Measurements from ENCODE around the gene FAN1.
"Not testable (repeated sequence)": the region's sequence is repeated elsewhere in the genome, so short reads cannot be mapped to it uniquely, and the experiment has no call there.

FAN1 gene

DNA sequence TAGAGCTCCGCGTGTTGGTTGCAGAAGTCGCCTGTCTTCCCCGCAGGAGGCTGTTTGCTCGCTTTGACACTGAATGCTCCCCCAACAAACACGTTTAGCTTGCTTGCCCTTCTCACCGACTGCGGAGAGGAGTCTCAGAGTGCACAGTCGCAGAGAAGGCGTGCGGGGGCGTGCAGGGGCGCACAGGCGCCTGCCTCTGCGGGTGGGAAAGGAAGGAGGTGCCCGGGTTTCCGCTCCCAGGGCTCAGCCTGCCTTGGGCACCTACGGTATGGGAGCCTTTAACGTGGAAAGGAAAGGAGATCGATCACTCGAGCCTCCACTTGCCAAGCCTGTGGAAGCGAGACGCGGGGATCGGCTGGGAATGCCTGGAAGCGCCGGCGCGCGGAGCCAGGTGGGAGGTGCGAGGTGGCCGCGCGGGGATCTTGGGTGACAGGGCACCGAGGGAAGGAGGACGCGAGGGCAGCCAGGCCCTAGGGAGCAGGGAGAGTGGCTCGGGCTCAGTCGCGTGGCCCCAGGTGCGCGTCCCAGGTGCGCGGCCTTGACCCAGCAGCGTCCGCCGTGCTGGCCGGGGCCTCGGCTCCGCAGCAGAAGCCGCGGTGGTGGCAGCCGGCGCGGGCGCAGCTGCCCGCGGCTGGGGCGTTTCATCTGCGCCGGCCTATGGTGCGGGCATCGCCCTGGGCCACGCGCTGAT is at the start of gene FAN1:
TSS of gene FAN1 (plus strand) at position 419 of the 691 bp plus-strand sequence. CDS start 749 bp downstream, outside the sequence.
- peak; percentile 91 for DNase-seq

DNA sequence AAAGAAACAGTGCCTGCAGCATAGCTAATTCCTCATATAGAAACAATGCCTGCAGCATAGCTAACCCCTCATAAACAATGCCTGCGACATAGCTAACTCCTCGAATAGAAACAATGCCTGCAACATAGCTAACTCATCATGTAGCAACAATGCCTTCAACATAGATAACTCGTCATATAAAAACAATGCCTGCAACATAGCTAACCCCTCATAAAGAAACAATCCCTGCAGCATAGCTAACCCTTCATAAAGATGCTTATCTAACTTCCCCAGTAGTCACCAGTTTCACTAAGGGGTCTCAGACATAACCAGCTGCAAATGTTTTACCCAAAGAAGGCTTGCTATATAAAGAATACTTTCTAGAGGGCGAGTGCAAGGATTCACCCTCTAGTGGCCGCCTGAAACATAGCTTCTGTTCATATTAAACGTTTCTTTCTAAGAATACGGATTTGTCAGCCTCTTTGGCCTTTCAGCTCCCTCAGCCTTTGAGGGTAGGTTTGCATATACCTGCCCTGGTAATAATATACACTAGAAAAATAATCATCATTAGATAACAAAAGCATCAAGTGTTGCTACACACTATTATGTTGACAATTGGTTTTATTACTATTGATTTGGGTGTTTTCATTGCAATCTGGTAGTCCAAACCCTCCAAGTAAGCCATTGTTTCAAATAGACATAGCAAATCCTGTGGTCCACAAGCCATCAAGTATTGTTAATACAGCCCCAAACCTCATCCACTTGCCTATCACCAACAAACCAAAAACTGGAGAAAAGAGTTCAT is 44.4 kb upstream of the FAN1 start:
- no peak for DNase-seq

DNA sequence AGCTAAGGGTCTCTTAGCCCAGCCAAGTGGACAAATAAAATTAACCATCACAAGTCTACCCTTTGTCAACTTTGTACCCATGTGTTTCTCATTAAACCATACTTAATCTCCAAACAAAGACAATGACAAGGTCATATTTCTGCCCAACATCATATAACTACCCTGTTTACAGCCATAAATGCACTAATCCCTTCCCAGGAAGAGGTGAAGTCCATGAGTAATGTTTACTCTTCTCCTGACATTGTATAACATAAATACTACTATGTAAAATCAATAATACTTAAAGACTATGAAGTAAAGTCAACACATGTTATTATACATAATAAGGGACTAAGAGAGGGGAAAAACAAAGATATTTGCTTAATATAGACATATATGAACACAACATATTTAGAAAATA is 38.5 kb upstream of the FAN1 start:
- DNase-seq = peak; percentile 54

DNA sequence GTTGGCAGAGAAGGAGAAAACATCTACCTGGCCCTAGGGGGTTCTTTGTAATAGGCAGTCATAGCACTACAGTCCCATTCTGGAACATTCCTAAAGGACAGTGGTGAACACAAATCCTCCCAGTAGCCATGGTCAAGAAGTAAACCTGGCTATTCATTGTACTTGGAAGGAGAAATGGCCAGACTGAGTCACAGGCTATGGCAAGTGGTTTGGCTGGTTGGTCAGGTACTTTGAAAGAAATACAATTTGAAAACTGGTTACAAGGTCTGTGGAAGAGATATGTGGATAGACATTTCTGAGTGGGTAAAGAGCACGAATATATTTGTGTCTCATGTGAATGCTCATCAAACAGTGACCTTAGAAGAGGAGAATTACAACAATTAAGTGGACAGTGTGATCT is 33.0 kb upstream of the FAN1 start:
- DNase-seq = no peak

DNA sequence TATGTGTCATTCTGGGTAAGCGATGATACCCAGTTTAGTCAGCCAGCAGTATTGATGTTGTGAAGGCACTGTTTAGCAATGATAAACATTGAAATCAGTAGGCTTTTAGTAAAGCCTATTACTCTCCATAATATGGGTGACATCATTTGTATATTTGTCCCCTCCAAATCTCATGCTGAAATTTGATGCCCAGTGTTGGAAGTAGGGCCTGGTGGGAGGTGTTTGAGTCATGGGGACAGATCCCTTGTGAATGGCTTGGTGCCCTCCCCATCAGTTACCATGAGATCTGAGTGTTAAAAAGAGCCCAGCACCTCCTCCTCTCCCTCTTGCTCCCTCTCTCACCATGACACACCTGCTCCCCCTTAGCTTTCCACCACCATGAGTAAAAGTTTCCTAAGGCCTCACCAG is 31.4 kb upstream of the FAN1 start:
- DNase-seq = no peak

DNA sequence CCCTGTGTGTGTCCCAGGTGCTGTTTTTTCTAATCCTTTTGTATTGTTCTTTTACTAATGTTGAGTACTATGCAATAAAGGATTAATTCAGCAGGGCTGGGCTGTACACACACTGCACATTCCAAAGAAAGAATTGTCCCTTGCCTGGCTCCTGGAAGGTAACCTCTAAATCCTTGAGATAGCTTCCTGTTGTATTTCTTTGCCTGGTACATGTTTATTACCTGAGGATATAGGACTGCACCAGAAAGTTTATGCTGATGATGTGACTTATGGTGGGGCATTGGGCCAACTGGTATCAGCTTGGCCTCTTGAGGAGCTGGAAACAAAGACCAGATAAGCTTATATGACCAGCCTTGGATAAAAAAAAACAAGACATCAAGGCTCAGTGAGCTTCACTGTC is 26.6 kb upstream of the FAN1 start:
- no peak for DNase-seq

DNA sequence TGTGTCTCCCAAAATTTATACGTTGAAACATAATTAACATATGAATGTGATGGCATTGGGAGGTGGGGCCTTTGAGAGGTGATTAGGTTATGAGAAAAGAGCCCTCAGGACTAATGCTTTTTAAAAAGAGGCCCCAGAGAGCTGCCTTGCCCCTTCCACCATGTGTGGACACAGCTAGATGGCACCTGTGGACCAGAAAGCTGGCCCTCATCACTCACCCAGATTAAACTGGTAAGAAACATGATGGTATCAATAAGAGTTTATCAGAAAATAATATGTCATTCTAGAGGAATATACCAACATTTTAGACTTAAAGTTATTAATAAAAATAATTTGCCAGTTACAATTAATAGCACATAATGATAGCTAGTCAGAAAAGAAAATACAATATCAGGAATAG is 25.2 kb upstream of the FAN1 start:
- no peak for DNase-seq

DNA sequence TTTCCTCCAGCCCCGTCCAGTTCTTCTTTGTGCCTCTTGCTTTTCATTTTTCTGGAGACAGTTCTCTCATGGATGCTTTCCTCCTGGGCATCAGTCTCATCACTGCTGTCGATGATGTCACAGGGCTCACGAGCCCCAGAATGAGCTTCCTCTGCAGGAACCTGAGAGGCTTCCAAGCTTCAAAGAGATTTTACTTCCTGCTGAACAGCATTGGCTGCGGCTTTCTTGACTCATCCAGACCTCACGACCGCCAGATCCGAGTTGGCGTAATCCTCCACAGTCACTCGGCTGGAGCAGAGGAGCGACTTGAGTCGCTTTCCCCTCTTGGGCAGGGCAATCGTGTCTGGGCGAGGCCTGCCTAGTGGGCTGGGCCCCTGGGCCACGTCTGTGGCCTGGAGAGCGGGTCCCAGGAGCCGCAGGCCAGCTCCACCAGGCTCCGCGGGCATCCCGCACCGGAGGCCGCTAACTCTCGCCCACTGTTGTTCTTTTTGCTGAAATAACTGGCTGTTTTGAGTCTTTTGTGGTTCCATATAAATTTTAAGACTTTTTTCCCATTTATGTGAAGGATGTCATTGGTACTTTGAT is 20.8 kb upstream of the FAN1 start:
- DNase-seq = no peak

DNA sequence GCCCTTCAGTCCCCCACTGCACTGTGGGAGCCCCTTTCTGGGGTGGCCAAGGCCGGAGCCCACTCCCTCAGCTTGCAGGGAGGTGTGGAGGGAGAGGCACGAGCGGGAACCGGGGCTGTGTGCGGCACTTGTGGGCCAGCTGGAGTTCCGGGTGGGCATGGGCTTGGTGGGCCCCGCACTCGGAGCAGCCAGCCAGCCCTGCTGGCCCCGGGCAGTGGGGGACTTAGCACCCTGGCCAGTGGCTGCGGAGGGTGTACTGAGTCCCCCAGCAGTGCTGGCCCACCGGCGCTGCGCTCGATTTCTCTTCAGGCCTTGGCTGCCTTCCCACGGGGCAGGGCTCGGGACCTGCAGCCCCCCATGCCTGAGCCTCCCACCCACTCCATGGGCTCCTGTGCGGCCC is 20.0 kb upstream of the FAN1 start:
- not testable (repeated sequence) for DNase-seq

DNA sequence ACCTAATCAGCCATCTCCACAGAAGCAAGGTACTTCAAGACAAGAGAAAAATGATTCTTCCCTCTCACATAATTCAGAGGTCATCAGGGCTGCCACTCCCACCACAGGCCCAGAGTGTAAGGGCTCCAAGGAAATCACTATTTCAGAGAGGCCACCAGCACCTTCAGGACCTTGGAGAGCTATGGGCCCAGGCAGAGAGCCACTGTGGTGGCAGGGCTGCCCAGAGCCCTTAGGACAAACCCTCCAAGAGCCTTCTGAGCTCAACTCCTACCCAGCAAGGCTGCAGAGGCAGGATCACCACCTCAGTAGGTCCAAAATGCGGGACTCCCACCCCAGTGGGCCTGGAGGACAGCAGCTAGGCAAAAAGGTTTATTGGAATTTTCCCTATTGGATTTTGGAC is 17.9 kb upstream of the FAN1 start:
- no peak for DNase-seq

DNA sequence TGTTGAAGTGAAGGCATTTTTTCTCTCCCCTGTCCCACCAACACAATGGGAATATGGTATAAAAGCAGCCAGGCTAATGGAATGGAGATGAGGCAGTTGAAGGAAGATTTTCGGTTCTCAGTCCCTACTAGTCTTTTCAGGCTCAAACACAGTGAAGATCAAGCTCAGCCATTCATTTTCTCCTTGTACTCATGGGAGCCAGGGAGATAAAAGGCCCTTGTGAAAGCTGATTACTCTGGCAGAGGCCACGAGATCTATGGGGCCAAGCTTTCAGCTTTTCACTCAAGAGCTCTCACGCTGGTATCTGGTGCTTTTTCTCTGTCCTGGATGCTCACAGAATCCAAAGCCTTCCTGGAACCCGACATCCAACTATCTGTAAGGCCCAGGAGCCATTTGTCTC is 14.5 kb upstream of the FAN1 start:
- no peak for DNase-seq

DNA sequence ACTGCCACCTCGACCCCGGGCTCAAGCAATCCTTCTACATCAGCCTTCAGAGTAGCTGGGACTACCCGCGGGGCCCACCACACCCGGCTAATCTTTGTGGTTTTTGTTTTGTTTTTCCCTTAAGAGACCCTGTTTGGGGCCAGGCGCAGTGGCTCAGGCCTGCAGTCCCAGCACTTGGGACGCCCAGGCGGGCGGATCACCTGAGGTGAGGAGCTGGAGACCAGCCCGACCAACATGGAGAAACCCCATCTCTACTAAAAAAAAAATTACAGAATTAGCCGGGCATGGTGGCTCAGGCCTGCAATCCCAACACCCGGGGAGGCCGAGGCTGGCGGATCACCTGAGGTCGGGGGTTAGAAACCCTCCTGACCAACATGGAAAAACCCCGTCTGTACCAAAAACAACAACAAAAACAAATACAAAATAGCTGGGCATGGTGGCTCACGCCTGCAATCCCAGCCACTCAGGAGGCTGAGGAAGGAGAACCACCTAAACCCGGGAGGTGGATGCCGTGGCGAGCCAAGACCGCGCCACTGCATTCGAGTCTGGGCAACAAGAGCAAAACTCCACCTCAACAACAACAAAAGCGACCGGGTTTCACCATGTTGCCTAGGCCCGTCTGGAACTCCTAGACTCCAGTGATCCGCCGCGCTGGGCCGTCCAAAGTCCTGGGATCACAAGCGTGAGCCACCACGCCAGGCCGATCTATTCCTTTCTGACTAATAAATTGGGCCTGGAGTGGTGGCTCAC is 8.1 kb upstream of the FAN1 start:
- DNase-seq = no peak

DNA sequence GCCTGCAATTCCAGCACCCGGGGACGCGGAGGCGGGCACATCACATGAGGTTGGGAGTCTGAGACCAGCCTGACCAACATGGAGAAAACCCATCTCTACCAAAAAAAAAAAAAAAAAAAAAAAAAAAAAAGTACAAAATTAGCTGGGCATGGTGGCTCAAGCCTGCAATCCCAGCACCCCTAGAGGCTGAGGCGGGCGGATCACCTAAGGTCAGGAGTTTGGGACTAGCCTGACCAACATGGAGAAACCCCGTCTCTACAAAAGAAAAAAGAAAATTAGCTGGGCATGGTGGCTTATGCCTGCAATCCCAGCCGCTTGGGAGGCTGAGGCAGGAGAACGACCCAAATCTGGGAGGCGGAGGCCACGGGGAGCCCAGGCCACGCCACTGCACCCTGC is 7.5 kb upstream of the FAN1 start:
- DNase-seq = no peak

DNA sequence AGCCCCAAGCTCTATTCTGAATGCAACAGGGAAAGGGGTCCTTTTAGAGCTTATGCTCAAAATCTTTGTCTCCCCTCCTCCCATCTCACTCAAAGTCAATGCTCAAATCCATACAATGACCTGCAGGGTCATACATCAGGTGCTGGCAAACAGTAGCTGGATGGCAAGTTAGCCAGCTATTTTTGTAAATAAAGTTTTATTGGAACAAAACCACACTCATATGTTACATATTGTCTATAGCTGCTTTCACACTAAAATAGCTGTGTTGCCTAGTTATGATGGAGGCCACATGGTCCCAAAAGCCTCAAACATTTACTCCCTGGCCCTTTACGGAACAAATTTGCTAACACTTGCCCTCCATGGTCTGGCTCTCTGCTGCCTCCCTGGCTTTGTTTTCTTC is 1.8 kb upstream of the FAN1 start:
- DNase-seq = no peak

DNA sequence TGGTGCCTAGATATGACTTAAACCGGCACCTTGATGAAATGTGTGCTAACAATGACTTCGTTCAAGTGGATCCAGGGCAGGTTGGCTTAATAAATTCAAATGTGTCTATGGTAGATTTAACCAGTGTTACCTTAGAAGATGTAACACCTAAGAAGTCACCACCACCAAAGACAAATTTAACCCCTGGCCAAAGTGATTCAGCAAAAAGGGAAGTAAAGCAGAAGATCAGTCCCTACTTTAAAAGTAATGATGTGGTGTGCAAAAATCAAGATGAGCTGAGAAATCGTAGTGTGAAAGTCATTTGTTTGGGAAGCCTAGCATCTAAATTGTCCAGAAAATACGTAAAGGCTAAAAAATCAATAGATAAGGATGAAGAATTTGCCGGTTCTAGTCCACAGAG is 1.1 kb downstream of the FAN1 start:
- DNase-seq = no peak

DNA sequence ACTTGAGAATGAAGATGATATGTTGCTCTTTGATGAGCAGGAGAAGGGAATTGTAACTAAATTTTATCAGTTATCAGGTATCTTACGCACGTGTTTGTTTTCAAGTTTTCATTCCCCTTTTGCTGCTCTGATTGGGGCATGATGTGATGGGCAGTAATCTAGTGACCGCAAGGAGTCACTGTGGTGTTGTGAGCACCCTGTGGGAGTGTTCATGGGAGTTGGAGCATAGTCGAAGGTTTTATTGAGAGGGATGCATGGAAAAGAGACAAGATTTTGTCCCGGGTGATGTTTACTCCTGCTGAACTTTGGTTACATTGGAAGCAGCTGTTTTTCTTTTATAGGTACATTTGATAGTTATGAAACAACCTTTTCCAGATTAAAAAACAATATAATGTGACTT is 2.1 kb downstream of the FAN1 start:
- no peak for DNase-seq

DNA sequence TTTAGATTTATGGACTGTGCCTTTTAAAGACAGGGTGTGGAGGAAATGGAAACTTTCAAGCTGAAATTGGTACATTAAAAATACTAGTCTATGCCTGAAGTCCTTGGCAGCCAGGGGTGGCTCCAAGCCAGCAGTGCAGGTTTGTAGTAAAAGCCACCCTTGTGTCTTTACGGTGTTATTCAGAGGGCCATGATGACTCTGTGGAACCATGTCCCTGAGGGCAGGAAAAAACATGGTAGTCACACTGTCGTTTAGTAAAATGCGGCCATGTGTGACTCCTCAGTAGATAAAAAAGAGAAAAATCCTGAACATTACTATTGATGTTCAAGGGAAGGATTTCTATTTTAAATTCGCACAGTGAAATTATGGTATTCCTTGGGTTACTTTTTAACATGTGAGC is 2.7 kb downstream of the FAN1 start:
- DNase-seq = no peak

DNA sequence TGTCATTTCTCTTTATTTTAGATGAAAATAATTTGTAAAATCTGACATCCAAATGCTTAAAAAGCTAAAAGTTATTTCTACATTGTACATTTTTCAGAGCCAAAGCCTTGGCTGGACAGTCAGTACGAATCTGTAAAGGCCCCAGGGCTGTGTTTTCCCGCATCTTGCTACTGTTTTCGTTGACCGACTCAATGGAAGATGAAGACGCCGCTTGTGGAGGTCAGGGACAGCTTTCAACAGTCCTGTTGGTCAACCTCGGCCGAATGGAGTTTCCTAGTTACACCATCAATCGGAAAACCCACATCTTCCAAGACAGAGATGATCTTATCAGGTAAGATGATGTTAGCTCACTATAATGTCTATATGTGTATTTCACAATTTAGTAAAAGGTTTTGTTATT is 10.0 kb downstream of the FAN1 start:
- no peak for DNase-seq

DNA sequence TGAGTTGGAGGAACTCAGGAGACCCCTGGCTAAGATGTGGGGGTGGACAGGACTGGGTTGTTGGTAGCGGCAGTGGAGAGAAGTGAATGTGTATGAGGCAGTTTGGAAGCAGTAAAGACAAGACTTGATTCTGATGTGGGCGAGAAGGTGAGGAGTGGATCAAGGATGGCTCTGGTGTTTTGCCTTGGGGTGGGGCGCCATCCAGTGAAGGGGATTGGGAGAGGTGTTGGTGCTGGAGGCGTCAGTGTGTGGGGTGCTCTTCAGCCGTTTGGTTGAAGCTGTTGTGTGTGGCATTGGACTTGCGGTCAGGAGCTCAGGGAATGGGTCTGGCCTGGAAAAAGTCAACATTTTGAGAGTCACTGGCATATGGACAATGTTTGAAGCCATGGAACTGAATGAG is 13.3 kb downstream of the FAN1 start:
- DNase-seq = no peak

DNA sequence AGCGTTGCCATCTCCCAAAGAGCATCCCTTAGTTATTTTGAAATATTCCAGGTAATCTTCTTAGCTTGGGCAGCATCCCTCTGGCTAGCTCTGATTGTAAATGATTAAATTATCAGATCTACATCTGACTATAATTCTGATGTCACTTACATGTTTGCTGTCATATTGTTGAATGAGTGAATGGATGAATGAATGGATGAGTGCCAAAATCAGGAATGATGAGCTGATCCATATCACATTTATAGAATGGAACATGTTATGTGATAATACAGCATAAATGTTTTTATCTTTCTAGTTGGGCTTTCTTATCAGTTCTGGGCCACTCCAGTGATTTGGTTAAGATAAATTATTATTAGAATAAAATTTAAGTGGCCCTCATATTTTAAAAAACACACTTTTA is 14.0 kb downstream of the FAN1 start:
- DNase-seq = no peak

DNA sequence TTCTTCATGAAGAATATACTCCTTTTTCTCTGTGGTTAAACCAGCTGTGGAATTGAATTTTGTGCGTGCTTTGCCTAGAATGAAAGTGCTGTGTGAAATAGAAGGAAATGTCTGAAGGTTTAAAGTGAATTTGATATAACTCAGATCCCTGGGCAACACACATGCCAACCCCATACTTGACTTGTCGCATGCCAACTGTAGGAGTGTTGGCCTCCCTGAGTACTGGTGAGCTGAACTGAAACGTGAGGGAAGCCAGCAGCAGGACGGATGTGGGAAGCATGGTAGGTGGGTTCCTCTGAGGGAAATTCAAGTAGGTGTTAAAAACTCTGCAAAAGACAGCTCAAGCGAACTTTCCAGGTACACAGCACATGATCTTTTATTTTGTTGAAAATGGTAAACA is 14.7 kb downstream of the FAN1 start:
- no peak for DNase-seq

DNA sequence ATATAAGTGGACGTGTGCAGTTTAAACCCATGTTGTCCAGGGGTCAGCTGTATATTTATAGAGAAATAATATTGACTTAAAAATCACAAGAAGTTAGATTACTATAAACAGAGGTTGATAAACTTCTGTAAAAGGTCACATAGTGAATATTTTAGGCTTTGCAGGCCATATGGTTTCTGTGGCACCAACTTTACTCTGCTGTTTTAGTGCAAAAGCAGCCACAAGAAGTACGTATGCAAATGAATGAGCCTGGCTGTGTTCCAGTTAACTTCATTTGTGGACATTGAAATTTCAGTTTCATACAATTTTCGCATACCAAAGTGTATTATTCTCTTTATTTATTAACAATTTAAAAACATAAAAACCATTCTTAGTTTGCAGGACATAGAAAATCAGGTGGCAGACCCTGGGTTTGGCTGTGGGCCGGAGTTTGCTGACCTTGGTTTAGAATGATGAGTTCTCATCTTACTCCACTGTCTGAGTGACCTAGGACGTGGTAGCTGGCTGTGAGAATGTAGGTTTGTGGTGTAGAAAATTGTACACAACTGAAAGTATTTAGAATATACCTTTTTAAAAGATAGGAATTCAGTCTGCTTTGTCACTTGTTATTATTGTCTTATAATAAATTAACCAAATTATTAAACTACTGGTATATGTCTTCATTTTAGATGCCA is 16.3 kb downstream of the FAN1 start:
- no peak for DNase-seq

DNA sequence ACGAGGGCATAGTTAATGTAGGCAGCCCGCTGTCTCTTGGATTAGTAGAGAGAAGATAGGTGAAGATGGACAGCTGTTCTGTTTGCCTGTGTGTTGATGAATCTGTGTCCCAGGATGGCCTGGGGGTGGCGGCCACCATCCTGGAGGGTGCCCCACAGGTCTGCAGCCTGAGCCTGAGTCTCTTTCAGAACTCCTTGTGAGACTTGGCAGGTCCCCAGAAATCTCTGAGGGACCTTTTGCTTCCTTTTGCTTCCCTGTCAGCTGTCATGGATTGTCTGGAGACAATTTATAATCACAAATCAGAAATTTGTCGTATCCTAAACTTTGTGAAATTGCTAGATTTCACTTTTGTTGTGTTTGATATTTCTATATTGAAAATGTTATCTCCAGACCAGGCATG is 17.4 kb downstream of the FAN1 start:
- DNase-seq = no peak
